Measurements from ENCODE around the gene SHC2. TPM values are rescaled to one million over a fixed set of nuclear protein-coding genes. Genes with fewer than 3 reads are reported as not detected.
"Not testable (repeated sequence)": the region's sequence is repeated elsewhere in the genome, so short reads cannot be mapped to it uniquely, and the experiment has no call there.

The SHC2 gene
- total and polyA plus RNA-seq, 9 of the 15 experiments (the other 6 are each of a cell fraction or from before 2014, with no cell fraction given): 0.14 to 0.36 (median 0.17) TPM; not detected in 5

GRCh38 chr19:450912-451481, 9.8 kb downstream of the SHC2 start:
- ATAC-seq; H3K9me3 ChIP-seq (replicated peaks; ENCODE audit: control insufficient read depth, insufficient read depth, low read depth, low read length); H3K27ac ChIP-seq (ENCODE audit: extremely low read depth, low read depth, low read length); BruUV-seq (replicated peaks); FAIRE-seq; H3K4me2 ChIP-seq (ENCODE audit: insufficient read depth, low read length); H3K36me3 ChIP-seq (ENCODE audit: control insufficient read depth, insufficient read depth, low read length); intact Hi-C loops (cut with micrococcal nuclease); H2AFZ ChIP-seq (ENCODE audit: low read depth, low read length); CTCF ChIA-PET (ENCODE audit: low intra/inter-chr PET ratio); H4K20me1 ChIP-seq (replicated peaks; ENCODE audit: control insufficient read depth, insufficient read depth, low read length); H3K9ac ChIP-seq (ENCODE audit: insufficient read depth in 1 of 2, low read depth in 2 of 2, low read length in 2 of 2); H3K79me2 ChIP-seq (ENCODE audit: control insufficient read depth, insufficient read depth, low read length); in situ Hi-C loops (cut with MboI); POLR2A ChIA-PET; H3K4me3 ChIP-seq; DNase-seq (ENCODE audit: extremely low read depth in 1 of 4, low spot score in 3 of 4); H3K9me1 ChIP-seq (ENCODE audit: control insufficient read depth, insufficient read depth, low read length): not testable (repeated sequence)
- peaks cover 9 to 50% of the 10 kb centered on the region in 2 experiments; a peak in 4 of 5 replicates for H3K27me3 ChIP-seq (ENCODE audit: control insufficient read depth in 2 of 2, insufficient read depth in 2 of 2, low read length in 2 of 2)
- TF ChIP-seq ZBTB9 (CRISPR knock-in tag; IDR thresholded peaks at IDR 0.05): peak; percentile 97
- H3K4me1 ChIP-seq (replicated peaks in 1 of 2; ENCODE audit: control insufficient read depth in 2 of 2, insufficient read depth in 2 of 2, low read length in 2 of 2): peaks cover 0 to 26% of the 10 kb centered on the region in 2 experiments; a peak in 2 of 5 replicates
- 65% methylated on average over 33 of the region's 33 CpGs for WGBS (ENCODE audit: insufficient coverage, low coverage, missing lambda C conversion rate)

GRCh38 chr19:449916-450315, 10.9 kb downstream of the SHC2 start:
- ChIA-PET POLR2A (no interaction called here), CTCF (ENCODE audit: low intra/inter-chr PET ratio) (no interaction called here)
- H3K27me3 ChIP-seq (ENCODE audit: control insufficient read depth in 2 of 2, insufficient read depth in 2 of 2, low read length in 2 of 2): peaks cover 3 to 43% of the 10 kb centered on the region in 2 experiments; a peak in 4 of 5 replicates
- in situ Hi-C loops (cut with MboI) (no loop called here), intact Hi-C loops (cut with micrococcal nuclease) (no loop called here)
- DNase-seq (ENCODE audit: extremely low read depth in 1 of 4, low spot score in 3 of 4): no peak
- H2AFZ ChIP-seq (ENCODE audit: low read depth, low read length): no peak overlapping the region
- no peak for FAIRE-seq
- ATAC-seq: no peak
- H3K9me3 ChIP-seq (replicated peaks; ENCODE audit: control insufficient read depth, insufficient read depth, low read depth, low read length): no peaks in the 10 kb centered on the region
- TF ChIP-seq ZNF57 (CRISPR knock-in tag; IDR thresholded peaks at IDR 0.05): no peak
- TF ChIP-seq ZBTB9 (CRISPR knock-in tag; IDR thresholded peaks at IDR 0.05): no peak
- no peak for TF ChIP-seq NBN (IDR thresholded peaks at IDR 0.05; ENCODE audit: low read depth)
- no peak for TF ChIP-seq ZBTB8A (IDR thresholded peaks at IDR 0.05; ENCODE audit: partially characterized antibody)
- TF ChIP-seq U2AF1 (optimal IDR thresholded peaks at IDR 0.05; ENCODE audit: low read depth, low read length): no peak
- TF ChIP-seq ZFX (CRISPR knock-in tag; IDR thresholded peaks at IDR 0.05): no peak
- no peak for TF ChIP-seq CBX3 (IDR thresholded peaks at IDR 0.05; ENCODE audit: borderline replicate concordance in 1 of 2, low read length in 2 of 2)
- TF ChIP-seq KLF1 (tag; IDR thresholded peaks at IDR 0.05): no peak
- 65% methylated on average over 17 of the region's 20 CpGs for WGBS (ENCODE audit: insufficient coverage, low coverage, missing lambda C conversion rate)
- H4K20me1 ChIP-seq (replicated peaks; ENCODE audit: control insufficient read depth, insufficient read depth, low read length): no peaks in the 10 kb centered on the region
- no peaks in the 10 kb centered on the region for H3K79me2 ChIP-seq (ENCODE audit: control insufficient read depth, insufficient read depth, low read length)
- peaks cover 0 to 19% of the 10 kb centered on the region in 2 experiments; a peak in 2 of 5 replicates for H3K4me1 ChIP-seq (replicated peaks in 1 of 2; ENCODE audit: control insufficient read depth in 2 of 2, insufficient read depth in 2 of 2, low read length in 2 of 2)
- H3K9me1 ChIP-seq (ENCODE audit: control insufficient read depth, insufficient read depth, low read length): no peaks in the 10 kb centered on the region
- H3K4me3 ChIP-seq: no peak overlapping the region
- H3K36me3 ChIP-seq (ENCODE audit: control insufficient read depth, insufficient read depth, low read length): no peaks in the 10 kb centered on the region
- BruUV-seq (replicated peaks): no TSS peak
- no peak overlapping the region for H3K9ac ChIP-seq (ENCODE audit: insufficient read depth in 1 of 2, low read depth in 2 of 2, low read length in 2 of 2)
- no peak overlapping the region for H3K27ac ChIP-seq (ENCODE audit: extremely low read depth, low read depth, low read length)
- H3K4me2 ChIP-seq (ENCODE audit: insufficient read depth, low read length): no peak overlapping the region

Measured in K562 (cell line).